H7 (cell line): Measurements from ENCODE around the gene MIB2. TPM values are rescaled to one million over a fixed set of nuclear protein-coding genes. Genes with fewer than 3 reads are reported as not detected.
"Not testable (repeated sequence)": the region's sequence is repeated elsewhere in the genome, so short reads cannot be mapped to it uniquely, and the experiment has no call there.

Experiments used
- DNase-seq: peaks from one replicate; pipeline ENCODE4 v3.0.0; 2012
- H3K27me3 ChIP-seq: 2 replicates; pipeline ENCODE4 v1.6.0; 2011; ENCODE audit warnings: mild to moderate bottlenecking, low read length; ENCODE audit not compliant: control insufficient read depth, insufficient read depth
- H3K36me3 ChIP-seq: replicated peaks from 2 replicates; pipeline ENCODE4 v1.5.1; 2011; ENCODE audit warnings: low read length; ENCODE audit not compliant: control insufficient read depth, insufficient read depth
- H3K4me3 ChIP-seq: 2 replicates; pipeline ENCODE4 v1.5.1; 2011; ENCODE audit warnings: low read depth, mild to moderate bottlenecking, control low read depth, low read length, moderate library complexity; ENCODE audit not compliant: insufficient read depth
- total RNA-seq: library from RNA; depleted of rRNA; stranded (reverse); fragments of >200 nt; shearing (Covaris generic); gene quantifications from 2 replicates; pipeline ENCODE4 v1.2.3, GENCODE V29; 2014

Gene MIB2
- total RNA-seq, 1 experiment from 2014 or later: 45.7 TPM

GRCh38 chr1:1633409-1633808 is 18.1 kb downstream of the MIB2 start:
- not testable (repeated sequence) for H3K36me3 ChIP-seq, DNase-seq, H3K4me3 ChIP-seq
- peaks cover 21% of the 10 kb centered on the region for H3K27me3 ChIP-seq

GRCh38 chr1:1634613-1635012 is 19.3 kb downstream of the MIB2 start:
- not testable (repeated sequence) for DNase-seq, H3K4me3 ChIP-seq, H3K36me3 ChIP-seq
- peaks cover 21% of the 10 kb centered on the region for H3K27me3 ChIP-seq

- peak; percentile 30 for DNase-seq
- H3K36me3 ChIP-seq, H3K4me3 ChIP-seq, H3K27me3 ChIP-seq: not testable (repeated sequence)
These were observed 21.6 kb downstream of the MIB2 start for GRCh38 chr1:1636621-1637478.

- H3K27me3 ChIP-seq, H3K36me3 ChIP-seq, H3K4me3 ChIP-seq, DNase-seq: not testable (repeated sequence)
These were observed 22.2 kb downstream of the MIB2 start for GRCh38 chr1:1637479-1637875.

- H3K27me3 ChIP-seq, H3K4me3 ChIP-seq, H3K36me3 ChIP-seq, DNase-seq: not testable (repeated sequence)
These were observed 23.2 kb downstream of the MIB2 start for GRCh38 chr1:1638528-1638927.

GRCh38 chr1:1639368-1639767 is 24.1 kb downstream of the MIB2 start:
- not testable (repeated sequence) for H3K4me3 ChIP-seq, H3K27me3 ChIP-seq, DNase-seq, H3K36me3 ChIP-seq

- not testable (repeated sequence) for H3K4me3 ChIP-seq, DNase-seq, H3K36me3 ChIP-seq, H3K27me3 ChIP-seq
These were observed 24.8 kb downstream of the MIB2 start for GRCh38 chr1:1640081-1640480.

GRCh38 chr1:1640711-1641461 is 25.6 kb downstream of the MIB2 start:
- H3K4me3 ChIP-seq, H3K27me3 ChIP-seq, H3K36me3 ChIP-seq, DNase-seq: not testable (repeated sequence)

- DNase-seq, H3K36me3 ChIP-seq, H3K27me3 ChIP-seq, H3K4me3 ChIP-seq: not testable (repeated sequence)
These were observed 31.0 kb downstream of the MIB2 start for GRCh38 chr1:1646326-1646725.

GRCh38 chr1:1647567-1648241 is 32.4 kb downstream of the MIB2 start:
- H3K27me3 ChIP-seq, H3K4me3 ChIP-seq, DNase-seq: not testable (repeated sequence)
- H3K36me3 ChIP-seq: peaks cover 16% of the 10 kb centered on the region

GRCh38 chr1:1648265-1648664 is 33.0 kb downstream of the MIB2 start:
- H3K36me3 ChIP-seq: peaks cover 16% of the 10 kb centered on the region
- not testable (repeated sequence) for H3K4me3 ChIP-seq, DNase-seq, H3K27me3 ChIP-seq

GRCh38 chr1:1658583-1659549 is 43.6 kb downstream of the MIB2 start, which contains the start of gene CDK11B:
Gene CDK11B, minus strand, starts transcription at chr1:1659004. Its CDS starts 1,519 bp downstream, at chr1:1657485.
- peak; percentile 95 for DNase-seq
- peak within 1 kb of the TSS; percentile 71 for H3K4me3 ChIP-seq
- H3K36me3 ChIP-seq, H3K27me3 ChIP-seq: not testable (repeated sequence)

GRCh38 chr1:1662392-1662791 is 47.1 kb downstream of the MIB2 start:
- H3K4me3 ChIP-seq, DNase-seq, H3K36me3 ChIP-seq, H3K27me3 ChIP-seq: not testable (repeated sequence)
